ENCODE data around the gene EPN1. TPM values are rescaled to one million over a fixed set of nuclear protein-coding genes. Genes with fewer than 3 reads are reported as not detected.
"Not testable (repeated sequence)": the region's sequence is repeated elsewhere in the genome, so short reads cannot be mapped to it uniquely, and the experiment has no call there.

Gene EPN1
- total RNA-seq, 1 experiment from 2014 or later = 157 TPM

- no peak overlapping the region for H3K4me3 ChIP-seq (ENCODE audit: insufficient read depth, low read depth, low read length)
- no peak for DNase-seq
- no peaks in the 10 kb centered on the region for H3K27me3 ChIP-seq (ENCODE audit: control insufficient read depth, insufficient read depth, low read length)
- no peaks in the 10 kb centered on the region for H3K36me3 ChIP-seq (replicated peaks; ENCODE audit: control insufficient read depth, insufficient read depth, low read length)
Observed at GRCh38 chr19:55720214-55720746, 45.3 kb downstream of the EPN1 start.

DNA sequence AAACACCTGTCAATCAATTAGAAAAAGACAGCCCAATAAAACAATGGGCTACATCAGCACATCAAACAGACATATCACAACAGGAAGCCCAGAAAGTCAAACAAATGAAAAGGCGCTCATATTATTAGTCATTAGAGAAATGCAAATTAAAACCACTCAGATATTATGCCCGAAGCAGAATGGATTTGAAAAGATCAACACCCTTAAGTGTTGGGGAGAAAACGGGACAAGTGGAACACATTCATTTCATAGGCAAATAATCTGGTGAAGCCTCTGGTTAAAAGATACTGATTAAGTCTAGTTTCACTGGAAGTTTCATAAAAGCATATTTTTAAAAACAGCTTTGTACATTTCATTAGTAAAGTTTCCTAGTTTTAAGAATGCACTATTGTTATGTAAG is 45.8 kb downstream of the EPN1 start:
- Histone ChIP-seq H3K27me3 (ENCODE audit: control insufficient read depth, insufficient read depth, low read length) (no peaks in the 10 kb centered on the region), H3K4me3 (ENCODE audit: insufficient read depth, low read depth, low read length) (no peak overlapping the region), H3K36me3 (replicated peaks; ENCODE audit: control insufficient read depth, insufficient read depth, low read length) (no peaks in the 10 kb centered on the region)
- no peak for DNase-seq

DNA sequence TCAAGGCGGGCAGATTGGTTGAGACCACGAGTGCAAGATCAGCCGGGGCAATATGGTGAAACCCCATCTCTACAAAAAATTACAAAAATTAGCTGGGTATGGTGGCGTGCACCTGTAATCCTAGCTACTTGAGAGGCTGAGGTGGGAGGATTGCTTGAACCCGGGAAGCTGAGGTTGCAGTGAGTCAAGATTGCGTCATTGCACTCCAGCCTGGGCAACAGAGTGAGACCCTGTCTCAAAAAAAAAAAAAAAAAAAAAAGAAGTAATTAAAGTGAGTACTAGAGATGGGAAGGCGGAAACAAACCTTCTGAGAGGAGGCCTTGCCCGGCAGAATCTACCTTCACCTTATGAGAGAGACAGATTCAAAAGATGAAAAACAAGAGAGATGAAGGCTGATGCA is 48.5 kb downstream of the EPN1 start:
- Histone ChIP-seq H3K27me3 (ENCODE audit: control insufficient read depth, insufficient read depth, low read length) (no peaks in the 10 kb centered on the region), H3K36me3 (replicated peaks; ENCODE audit: control insufficient read depth, insufficient read depth, low read length) (no peaks in the 10 kb centered on the region), H3K4me3 (ENCODE audit: insufficient read depth, low read depth, low read length) (no peak overlapping the region)
- DNase-seq = no peak

DNA sequence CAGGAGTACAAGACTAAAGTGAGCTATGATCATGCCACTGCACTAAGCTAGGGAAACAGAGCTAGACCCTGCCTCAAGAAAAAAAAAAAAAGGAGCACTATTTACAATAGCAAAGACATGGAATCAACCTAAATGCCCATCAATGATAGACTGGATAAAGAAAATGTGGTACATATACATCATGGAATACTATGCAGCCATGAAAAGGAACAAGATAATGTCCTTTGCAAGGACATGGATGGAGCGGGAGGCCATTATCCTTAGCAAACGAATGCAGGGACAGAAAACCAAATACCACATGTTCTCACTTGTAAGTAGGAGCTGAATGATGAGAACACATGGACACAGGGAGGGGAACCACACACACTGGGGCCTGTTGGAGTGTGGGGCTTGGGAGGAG is 55.4 kb downstream of the EPN1 start:
- not testable (repeated sequence) for H3K27me3 ChIP-seq (ENCODE audit: control insufficient read depth, insufficient read depth, low read length); DNase-seq; H3K4me3 ChIP-seq (ENCODE audit: insufficient read depth, low read depth, low read length); H3K36me3 ChIP-seq (replicated peaks; ENCODE audit: control insufficient read depth, insufficient read depth, low read length)

GRCh38 chr19:55738302-55738701 is 63.3 kb downstream of the EPN1 start, which contains the start of gene NLRP9:
Gene NLRP9 (minus strand): TSS chr19:55738402. CDS start chr19:55738374, 28 bp downstream.
- H3K36me3 ChIP-seq (replicated peaks; ENCODE audit: control insufficient read depth, insufficient read depth, low read length) = no peaks in the 10 kb centered on the region
- DNase-seq = no peak
- H3K27me3 ChIP-seq (ENCODE audit: control insufficient read depth, insufficient read depth, low read length) = no peaks in the 10 kb centered on the region
- no peak within 1 kb of the TSS for H3K4me3 ChIP-seq (ENCODE audit: insufficient read depth, low read depth, low read length)

DNA sequence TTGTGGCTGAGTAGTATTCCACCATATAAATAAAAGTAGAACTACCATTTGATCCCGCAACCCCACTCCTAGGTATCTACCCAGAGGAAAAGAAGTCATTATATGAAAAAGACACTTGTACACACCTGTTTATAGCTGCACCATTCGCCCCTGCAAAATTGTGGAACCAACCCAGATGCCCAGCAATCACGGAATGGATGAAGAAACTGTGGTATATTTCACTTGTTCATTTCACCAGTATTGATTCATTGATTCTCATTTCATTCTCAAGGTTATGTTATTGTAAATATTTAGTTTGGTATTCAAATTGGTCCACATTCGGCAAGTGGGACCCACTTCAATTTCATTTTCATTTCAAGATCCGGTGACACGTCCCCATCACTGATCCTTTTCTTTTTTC is 75.7 kb downstream of the EPN1 start:
- DNase-seq = no peak
- no peaks in the 10 kb centered on the region for H3K36me3 ChIP-seq (replicated peaks; ENCODE audit: control insufficient read depth, insufficient read depth, low read length)
- no peak overlapping the region for H3K4me3 ChIP-seq (ENCODE audit: insufficient read depth, low read depth, low read length)
- H3K27me3 ChIP-seq (ENCODE audit: control insufficient read depth, insufficient read depth, low read length) = no peaks in the 10 kb centered on the region

DNA sequence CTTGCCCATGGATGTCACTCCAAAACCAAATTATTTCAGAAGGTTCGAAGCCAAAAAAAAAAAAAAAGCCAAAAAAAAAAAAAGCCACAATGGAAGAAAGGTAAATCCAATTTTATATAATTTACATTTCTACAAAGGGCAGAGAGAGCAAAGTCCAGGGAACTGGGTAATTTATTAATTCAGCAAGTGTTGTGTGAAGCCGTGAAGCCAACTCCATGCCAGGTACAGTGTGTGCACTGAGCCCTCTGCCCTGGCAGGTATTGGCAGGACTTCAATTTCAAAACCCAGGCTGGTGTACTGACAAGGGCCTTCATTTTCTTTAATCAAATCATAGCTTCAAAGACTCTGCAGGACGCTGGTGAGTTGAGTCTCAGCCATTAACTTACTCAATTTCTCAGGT is 78.4 kb downstream of the EPN1 start:
- Histone ChIP-seq H3K36me3 (replicated peaks; ENCODE audit: control insufficient read depth, insufficient read depth, low read length) (no peaks in the 10 kb centered on the region), H3K27me3 (ENCODE audit: control insufficient read depth, insufficient read depth, low read length) (no peaks in the 10 kb centered on the region), H3K4me3 (ENCODE audit: insufficient read depth, low read depth, low read length) (no peak overlapping the region)
- no peak for DNase-seq

GRCh38 chr19:55756808-55757207 is 81.8 kb downstream of the EPN1 start:
- H3K36me3 ChIP-seq (replicated peaks; ENCODE audit: control insufficient read depth, insufficient read depth, low read length); H3K27me3 ChIP-seq (ENCODE audit: control insufficient read depth, insufficient read depth, low read length); DNase-seq; H3K4me3 ChIP-seq (ENCODE audit: insufficient read depth, low read depth, low read length): not testable (repeated sequence)

- DNase-seq; H3K36me3 ChIP-seq (replicated peaks; ENCODE audit: control insufficient read depth, insufficient read depth, low read length); H3K4me3 ChIP-seq (ENCODE audit: insufficient read depth, low read depth, low read length); H3K27me3 ChIP-seq (ENCODE audit: control insufficient read depth, insufficient read depth, low read length): not testable (repeated sequence)
Observed at GRCh38 chr19:55758797-55759196, 83.8 kb downstream of the EPN1 start, which contains the start of gene RFPL4A. Gene RFPL4A (plus strand): TSS chr19:55759097. CDS start chr19:55761801, 2,704 bp downstream.

Other genes starting within 250 kb of the EPN1 start
- gene SHISA7, start 231.9 kb upstream of the EPN1 start, total RNA-seq (2014; rRNA removed; shearing (Covaris generic)) = 0.04 and 0.07 TPM in 2 replicates
- gene ISOC2, start 213.6 kb upstream of the EPN1 start, total RNA-seq (2014; rRNA removed; shearing (Covaris generic)) = 178 and 185 TPM in 2 replicates
- 1.6 and 3.7 TPM in 2 replicates for gene C19orf85, start 210.5 kb upstream of the EPN1 start, total RNA-seq (2014; rRNA removed; shearing (Covaris generic))
- 5.8 and 8.1 TPM in 2 replicates for gene ZNF628, start 198.6 kb upstream of the EPN1 start, total RNA-seq (2014; rRNA removed; shearing (Covaris generic))
- 56.0 and 71.2 TPM in 2 replicates for gene NAT14, start 190.0 kb upstream of the EPN1 start, total RNA-seq (2014; rRNA removed; shearing (Covaris generic))
- 0.48 and 0.87 TPM in 2 replicates for gene SSC5D, start 186.8 kb upstream of the EPN1 start, total RNA-seq (2014; rRNA removed; shearing (Covaris generic))
- gene SBK2, start 138.1 kb upstream of the EPN1 start, total RNA-seq (2014; rRNA removed; shearing (Covaris generic)) = 4.0 and 4.6 TPM in 2 replicates
- 0.17 and 2.4 TPM in 2 replicates for gene SBK3, start 129.7 kb upstream of the EPN1 start, total RNA-seq (2014; rRNA removed; shearing (Covaris generic))
- gene ZNF579, start 94.4 kb upstream of the EPN1 start, total RNA-seq (2014; rRNA removed; shearing (Covaris generic)) = 17.2 and 20.5 TPM in 2 replicates
- 4.3 and 4.7 TPM in 2 replicates for gene FIZ1, start 75.7 kb upstream of the EPN1 start, total RNA-seq (2014; rRNA removed; shearing (Covaris generic))
- gene ZNF524, start 74.9 kb upstream of the EPN1 start, total RNA-seq (2014; rRNA removed; shearing (Covaris generic)) = 11.2 and 13.6 TPM in 2 replicates
- gene ZNF865, start 69.6 kb upstream of the EPN1 start, total RNA-seq (2014; rRNA removed; shearing (Covaris generic)) = 3.5 and 4.9 TPM in 2 replicates
- gene ZNF784, start 50.7 kb upstream of the EPN1 start, total RNA-seq (2014; rRNA removed; shearing (Covaris generic)) = 9.8 and 12.5 TPM in 2 replicates
- gene ZNF580, start 34.2 kb upstream of the EPN1 start, total RNA-seq (2014; rRNA removed; shearing (Covaris generic)) = 16.0 and 25.0 TPM in 2 replicates
- gene ZNF581, start 31.6 kb upstream of the EPN1 start, total RNA-seq (2014; rRNA removed; shearing (Covaris generic)) = 64.7 and 67.0 TPM in 2 replicates
- 13.2 and 14.4 TPM in 2 replicates for gene CCDC106, start 27.0 kb upstream of the EPN1 start, total RNA-seq (2014; rRNA removed; shearing (Covaris generic))
- 231 and 289 TPM in 2 replicates for gene U2AF2, start 20.2 kb upstream of the EPN1 start, total RNA-seq (2014; rRNA removed; shearing (Covaris generic))
- gene NLRP9, start 63.2 kb downstream of the EPN1 start, total RNA-seq (2014; rRNA removed; shearing (Covaris generic)) = not detected in 2 replicates
- gene RFPL4A, start 83.9 kb downstream of the EPN1 start, total RNA-seq (2014; rRNA removed; shearing (Covaris generic)) = not detected in 2 replicates
- gene RFPL4AL1, start 93.9 kb downstream of the EPN1 start, total RNA-seq (2014; rRNA removed; shearing (Covaris generic)) = not detected in 2 replicates
- not detected in 2 replicates for gene NLRP11, start 156.8 kb downstream of the EPN1 start, total RNA-seq (2014; rRNA removed; shearing (Covaris generic))
- not detected in 2 replicates for gene NLRP4, start 161.3 kb downstream of the EPN1 start, total RNA-seq (2014; rRNA removed; shearing (Covaris generic))